Effector CD8-positive, alpha-beta T cell (primary cell): ENCODE data around the gene RENBP.

Source experiments
- DNase-seq: peaks from one replicate; lab custom pipeline; 2025; lab: John Stamatoyannopoulos, UW

RENBP gene

GRCh38 chrX:153971124-153971449 is 26.6 kb upstream of the RENBP start:
- DNase-seq, result peak; percentile 66

- DNase-seq, result peak; percentile 19
Observed at GRCh38 chrX:153970357-153971123, 26.1 kb upstream of the RENBP start.

- DNase-seq, result no peak
Observed at GRCh38 chrX:153969904-153970356, 25.5 kb upstream of the RENBP start.

- DNase-seq, result no peak
Observed at GRCh38 chrX:153969125-153969903, 24.9 kb upstream of the RENBP start.

DNA sequence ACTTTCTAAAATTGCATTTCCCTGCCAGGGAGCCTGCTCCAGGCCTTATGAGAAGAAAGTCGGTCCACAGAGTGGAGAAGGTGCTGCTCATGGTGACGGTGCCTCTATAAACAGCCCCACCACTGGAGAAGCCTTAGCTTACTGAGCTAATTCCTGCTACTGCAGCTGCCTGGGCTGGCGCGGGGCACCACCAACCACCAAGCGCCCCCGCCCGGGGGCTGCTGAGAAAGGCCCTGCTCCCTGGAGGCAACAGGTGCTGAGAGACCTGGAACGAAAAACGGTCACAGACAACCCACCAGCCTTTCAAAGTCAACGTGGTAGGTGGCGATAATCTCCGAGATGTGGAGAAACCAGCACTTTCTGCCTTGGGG is 24.3 kb upstream of the RENBP start:
- no peak for DNase-seq

GRCh38 chrX:153968255-153968654 is 23.8 kb upstream of the RENBP start:
- DNase-seq, result no peak

DNA sequence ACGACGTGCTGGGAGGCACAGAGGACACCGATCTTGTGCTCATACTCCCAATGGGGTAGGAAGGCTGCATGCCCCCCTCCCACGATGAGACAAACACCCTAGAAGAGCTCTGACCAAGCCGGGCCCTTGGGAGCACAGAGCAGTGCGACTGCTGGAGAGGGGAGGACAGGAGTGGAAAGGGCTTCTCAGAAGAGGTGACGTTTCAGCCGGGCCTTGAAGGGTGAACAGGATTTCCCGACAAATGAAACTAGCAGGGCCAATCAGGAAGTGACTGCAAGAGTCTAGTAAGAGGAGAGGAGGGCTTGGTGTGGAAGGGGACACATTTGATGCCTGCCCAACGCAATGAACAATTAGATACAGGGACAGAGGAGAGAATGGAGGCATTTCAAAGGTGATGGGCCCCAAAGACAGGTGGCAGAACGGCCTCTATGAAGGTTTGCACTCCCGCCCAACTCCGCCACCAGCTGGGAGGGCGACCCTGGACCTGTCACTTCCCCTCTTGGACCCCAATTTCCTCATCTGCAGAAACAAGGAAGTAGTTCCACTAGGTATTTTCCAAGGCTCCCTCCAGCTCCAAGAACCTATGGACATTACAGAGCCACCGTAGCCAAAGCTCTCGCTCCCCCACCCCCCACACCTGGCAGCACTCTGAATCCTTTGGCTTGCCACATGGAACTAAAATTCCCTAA is 23.2 kb upstream of the RENBP start:
- DNase-seq, result no peak

- DNase-seq, result no peak
Observed at GRCh38 chrX:153966841-153967535, 22.5 kb upstream of the RENBP start.

DNA sequence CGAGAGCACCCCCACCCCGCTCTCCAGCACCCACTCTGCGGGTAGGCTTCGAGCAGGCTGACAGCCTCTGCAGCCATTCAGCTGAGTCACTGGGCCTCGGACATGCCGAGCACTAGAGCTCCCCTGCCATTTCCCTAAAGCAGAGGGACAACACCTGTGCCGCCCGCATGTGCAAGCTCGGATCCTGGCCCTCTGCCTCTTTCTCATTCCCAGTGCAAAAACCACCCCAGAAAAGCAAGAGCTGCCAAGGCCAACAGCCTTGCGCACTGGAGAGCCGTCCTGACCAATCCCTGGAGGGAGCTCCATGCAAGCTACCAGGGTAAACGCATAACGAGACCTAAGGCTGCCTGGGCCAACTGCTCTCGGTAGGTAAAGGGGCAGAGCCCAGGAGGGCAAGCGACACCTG is 21.8 kb upstream of the RENBP start:
- no peak for DNase-seq

DNA sequence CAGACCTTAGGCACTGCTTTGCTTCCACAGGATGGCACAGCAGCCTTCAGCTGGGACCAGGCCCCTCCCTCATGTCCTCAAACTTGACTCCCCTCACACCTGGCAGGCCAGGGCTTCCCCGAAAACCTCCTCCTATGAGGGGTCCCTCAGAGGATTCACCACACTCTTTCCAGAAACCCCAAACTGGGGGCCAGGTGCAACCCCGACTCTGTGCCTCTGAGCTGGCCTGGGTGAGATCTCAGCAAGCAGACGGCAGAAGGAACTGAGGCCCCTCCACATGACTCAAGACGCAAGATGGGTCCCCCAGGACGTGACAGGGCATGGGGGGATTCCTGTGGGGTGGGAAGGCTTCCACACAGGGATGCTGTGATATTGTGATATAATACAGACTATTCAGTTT is 21.0 kb upstream of the RENBP start:
- DNase-seq, result no peak

DNA sequence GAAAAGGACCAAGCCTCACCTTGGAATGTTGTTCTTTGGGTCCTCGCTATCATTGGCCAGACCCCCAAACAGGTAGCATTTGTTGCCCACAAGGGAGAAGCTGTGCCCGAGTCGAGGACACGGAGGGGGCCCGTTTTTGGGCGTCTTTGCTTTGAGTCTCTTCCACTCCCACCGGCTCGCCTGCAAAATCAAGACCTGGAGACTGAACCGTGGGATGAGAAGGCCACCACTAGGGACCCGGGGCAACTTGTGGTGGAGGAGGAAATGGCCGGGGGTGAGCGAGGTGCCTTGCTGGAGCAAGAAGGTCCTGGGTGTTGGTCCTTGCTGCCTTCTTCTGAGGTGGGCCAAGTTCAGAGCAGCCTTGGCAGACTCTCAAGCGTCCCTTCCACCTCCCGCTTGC is 19.7 kb upstream of the RENBP start:
- no peak for DNase-seq

DNA sequence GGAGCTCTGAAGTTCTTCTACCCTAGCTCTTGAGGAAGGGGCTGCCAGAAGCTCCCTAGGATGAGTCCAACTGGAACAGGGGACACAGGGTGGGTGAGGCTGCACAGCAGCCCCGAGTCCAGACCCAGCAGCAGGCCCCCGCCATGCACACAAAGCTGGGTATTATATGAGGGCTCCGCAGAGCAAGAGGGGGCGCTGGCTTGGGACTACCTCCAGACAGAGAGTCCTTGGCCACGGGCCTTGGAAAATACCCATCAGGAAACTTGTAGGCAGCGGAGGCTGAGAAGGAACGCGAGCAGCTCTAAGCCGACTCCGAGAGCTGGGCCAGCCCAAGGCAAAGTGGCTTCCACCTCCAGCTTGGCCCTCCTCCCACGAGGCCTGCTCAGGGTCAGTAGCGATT is 19.1 kb upstream of the RENBP start:
- DNase-seq, result no peak

- DNase-seq, result no peak
Observed at GRCh38 chrX:153961292-153961691, 16.8 kb upstream of the RENBP start.

- DNase-seq, result no peak
Observed at GRCh38 chrX:153960786-153961185, 16.3 kb upstream of the RENBP start.

DNA sequence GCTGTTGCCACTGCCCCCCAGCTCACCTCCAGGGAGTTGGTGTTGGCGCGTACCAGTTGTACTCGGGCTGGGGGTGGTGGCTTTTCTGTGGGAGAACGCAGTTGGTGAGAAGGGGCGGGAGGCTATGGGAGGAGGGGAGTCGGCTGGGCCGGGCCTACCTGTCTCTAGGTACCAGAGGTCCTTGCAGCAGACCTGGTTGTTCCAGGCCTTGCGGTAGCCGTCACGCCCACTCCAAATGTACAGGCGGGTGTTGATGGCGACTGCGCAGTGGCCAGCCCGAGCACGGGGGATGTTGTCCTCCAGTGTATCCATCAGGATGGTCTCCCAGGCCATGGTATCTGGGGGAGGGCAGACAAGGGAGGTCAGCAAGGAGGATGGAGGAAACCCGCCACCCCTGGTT is 15.6 kb upstream of the RENBP start:
- no peak for DNase-seq

- DNase-seq, result no peak
Observed at GRCh38 chrX:153959649-153960048, 15.2 kb upstream of the RENBP start.

- DNase-seq, result no peak
Observed at GRCh38 chrX:153958605-153959004, 14.2 kb upstream of the RENBP start.

- DNase-seq, result no peak
Observed at GRCh38 chrX:153957224-153957623, 12.8 kb upstream of the RENBP start.

- no peak for DNase-seq
Observed at GRCh38 chrX:153956044-153956907, 11.8 kb upstream of the RENBP start.

GRCh38 chrX:153955228-153955732 is 10.8 kb upstream of the RENBP start:
- DNase-seq, result no peak

DNA sequence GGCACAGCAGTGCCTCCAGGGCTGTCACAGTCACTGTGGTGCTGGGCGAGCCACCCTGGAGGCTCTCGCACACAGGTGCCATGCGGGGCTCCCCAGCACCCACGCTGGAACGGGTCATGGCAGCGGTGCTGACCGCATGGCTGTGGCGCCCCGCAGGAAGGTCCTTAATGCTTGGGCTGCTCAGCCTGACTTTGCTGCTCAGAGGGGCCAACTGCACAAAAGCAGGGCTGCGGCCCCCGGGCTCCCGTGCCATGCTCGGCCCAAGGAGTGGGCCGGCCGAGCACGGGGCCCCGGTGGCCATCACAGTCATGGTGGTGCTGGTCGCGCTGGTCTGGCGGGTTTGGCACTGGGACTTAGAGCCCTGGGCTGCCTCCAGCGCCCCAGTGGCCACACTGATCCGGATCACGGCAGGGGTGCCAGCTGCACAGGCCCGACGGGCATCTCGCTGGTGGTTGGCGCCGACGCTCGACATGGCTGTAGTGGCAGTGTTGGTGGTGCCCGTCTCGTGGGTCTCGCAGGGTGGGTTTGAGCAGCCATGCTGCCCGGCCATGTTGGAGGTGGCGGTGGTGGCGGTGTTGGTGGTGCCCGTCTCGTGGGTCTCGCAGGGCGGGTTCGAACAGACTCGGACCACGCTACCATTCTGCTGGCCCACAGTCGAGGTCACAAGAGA is 10.2 kb upstream of the RENBP start:
- DNase-seq, result no peak
